ENCODE measurements around the gene SLU7. TPM values are rescaled to one million over a fixed set of nuclear protein-coding genes. Genes with fewer than 3 reads are reported as not detected.

Gene SLU7
- total and polyA plus RNA-seq, 9 of the 15 experiments (the other 6 are each of a cell fraction or from before 2014, with no cell fraction given), result 42.1 to 65.7 (median 54.8) TPM

DNA sequence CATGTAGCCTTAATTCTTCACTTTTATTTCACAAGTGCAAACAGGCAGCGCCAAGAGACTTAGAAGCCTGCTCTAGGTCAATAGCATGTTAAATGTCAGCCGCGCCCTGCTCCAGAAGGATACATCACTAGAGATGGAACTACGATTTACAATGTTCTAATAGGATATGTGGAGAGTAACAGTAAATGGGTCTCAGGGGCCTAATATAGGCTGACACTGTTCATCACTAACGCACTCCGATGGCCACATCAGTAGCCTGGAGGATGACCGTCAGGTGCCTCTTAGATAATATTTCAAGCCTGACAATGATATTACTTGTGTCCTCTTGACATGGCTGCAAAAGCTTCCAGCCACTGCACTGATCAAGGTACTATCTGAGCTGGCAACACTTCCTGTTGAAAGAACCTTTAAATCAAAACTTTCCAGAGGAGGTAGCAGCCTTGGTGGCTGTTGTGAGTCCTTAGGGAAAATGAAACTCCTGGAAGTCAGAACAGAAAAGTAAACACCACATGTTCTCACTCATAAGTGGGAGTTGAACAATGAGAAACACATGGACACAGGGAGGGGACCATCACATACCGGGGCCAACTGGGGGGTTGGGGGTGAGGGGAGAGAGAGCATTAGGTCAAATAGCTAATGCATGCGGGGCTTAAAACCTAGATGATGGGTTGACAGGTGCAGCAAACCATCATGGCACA, 37.7 kb upstream of the SLU7 start (continued):
- TF ChIP-seq, protein P1, sequence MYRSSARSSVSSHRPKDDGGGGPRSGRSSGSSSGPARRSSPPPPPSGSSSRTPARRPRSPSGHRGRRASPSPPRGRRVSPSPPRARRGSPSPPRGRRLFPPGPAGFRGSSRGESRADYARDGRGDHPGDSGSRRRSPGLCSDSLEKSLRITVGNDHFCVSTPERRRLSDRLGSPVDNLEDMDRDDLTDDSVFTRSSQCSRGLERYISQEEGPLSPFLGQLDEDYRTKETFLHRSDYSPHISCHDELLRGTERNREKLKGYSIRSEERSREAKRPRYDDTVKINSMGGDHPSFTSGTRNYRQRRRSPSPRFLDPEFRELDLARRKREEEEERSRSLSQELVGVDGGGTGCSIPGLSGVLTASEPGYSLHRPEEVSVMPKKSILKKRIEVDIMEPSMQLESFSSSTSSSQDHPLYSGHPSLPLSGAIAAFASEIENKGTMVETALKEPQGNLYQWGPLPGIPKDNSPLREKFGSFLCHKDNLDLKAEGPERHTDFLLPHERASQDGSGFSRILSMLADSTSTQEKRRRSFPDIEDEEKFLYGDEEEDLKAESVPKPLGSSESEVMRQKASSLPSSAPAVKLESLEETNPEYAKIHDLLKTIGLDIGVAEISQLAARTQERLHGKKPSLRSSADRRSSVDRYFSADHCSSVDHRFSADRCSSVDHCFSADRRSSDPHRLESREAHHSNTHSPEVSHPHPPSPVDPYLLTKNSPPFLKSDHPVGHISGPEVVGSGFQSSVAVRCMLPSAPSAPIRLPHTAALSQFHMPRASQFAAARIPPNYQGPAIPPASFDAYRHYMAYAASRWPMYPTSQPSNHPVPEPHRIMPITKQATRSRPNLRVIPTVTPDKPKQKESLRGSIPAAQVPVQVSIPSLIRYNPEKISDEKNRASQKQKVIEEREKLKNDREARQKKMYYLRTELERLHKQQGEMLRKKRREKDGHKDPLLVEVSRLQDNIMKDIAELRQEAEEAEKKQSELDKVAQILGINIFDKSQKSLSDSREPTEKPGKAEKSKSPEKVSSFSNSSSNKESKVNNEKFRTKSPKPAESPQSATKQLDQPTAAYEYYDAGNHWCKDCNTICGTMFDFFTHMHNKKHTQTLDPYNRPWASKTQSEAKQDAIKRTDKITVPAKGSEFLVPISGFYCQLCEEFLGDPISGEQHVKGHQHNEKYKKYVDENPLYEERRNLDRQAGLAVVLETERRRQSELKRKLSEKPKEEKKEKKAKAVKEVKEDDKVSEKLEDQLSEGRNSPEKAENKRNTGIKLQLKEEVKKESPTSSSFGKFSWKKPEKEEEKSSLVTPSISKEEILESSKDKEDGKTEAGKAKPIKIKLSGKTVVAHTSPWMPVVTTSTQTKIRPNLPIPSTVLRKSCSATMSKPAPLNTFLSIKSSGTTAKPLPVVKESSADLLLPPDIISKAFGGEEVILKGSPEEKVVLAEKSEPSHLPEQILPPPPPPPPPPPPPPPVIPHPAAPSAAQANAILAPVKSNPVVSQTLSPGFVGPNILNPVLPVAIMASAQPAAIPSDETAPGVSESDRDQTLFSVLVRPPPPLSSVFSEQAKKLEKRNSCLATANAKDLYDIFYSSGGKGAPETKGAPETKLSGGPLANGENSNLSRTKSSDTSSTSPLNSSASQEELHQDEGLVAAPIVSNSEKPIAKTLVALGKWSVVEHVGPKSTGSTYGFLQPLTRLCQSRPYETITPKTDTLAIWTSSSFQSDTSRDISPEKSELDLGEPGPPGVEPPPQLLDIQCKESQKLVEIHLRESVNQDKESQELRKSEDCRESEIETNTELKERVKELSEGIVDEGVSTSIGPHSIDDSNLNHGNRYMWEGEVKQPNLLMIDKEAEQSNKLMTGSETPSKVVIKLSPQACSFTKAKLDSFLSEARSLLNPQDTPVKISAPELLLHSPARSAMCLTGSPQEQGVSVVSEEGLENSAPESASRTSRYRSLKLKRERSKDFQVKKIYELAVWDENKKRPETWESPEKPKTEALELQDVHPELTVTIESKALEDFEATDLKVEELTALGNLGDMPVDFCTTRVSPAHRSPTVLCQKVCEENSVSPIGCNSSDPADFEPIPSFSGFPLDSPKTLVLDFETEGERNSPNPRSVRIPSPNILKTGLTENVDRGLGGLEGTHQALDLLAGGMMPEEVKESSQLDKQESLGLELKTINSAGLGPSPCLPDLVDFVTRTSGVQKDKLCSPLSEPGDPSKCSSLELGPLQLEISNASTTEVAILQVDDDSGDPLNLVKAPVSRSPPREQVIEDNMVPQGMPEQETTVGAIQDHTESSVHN (IDR thresholded peaks at IDR 0.05; ENCODE audit: borderline replicate concordance in 1 of 2, low read depth in 1 of 2), result no peak
- TF ChIP-seq RCOR1 (IDR thresholded peaks at IDR 0.05; ENCODE audit: borderline replicate concordance in 1 of 2, low read depth in 2 of 2, low read length in 2 of 2), result no peak
- TF ChIP-seq, protein P2, sequence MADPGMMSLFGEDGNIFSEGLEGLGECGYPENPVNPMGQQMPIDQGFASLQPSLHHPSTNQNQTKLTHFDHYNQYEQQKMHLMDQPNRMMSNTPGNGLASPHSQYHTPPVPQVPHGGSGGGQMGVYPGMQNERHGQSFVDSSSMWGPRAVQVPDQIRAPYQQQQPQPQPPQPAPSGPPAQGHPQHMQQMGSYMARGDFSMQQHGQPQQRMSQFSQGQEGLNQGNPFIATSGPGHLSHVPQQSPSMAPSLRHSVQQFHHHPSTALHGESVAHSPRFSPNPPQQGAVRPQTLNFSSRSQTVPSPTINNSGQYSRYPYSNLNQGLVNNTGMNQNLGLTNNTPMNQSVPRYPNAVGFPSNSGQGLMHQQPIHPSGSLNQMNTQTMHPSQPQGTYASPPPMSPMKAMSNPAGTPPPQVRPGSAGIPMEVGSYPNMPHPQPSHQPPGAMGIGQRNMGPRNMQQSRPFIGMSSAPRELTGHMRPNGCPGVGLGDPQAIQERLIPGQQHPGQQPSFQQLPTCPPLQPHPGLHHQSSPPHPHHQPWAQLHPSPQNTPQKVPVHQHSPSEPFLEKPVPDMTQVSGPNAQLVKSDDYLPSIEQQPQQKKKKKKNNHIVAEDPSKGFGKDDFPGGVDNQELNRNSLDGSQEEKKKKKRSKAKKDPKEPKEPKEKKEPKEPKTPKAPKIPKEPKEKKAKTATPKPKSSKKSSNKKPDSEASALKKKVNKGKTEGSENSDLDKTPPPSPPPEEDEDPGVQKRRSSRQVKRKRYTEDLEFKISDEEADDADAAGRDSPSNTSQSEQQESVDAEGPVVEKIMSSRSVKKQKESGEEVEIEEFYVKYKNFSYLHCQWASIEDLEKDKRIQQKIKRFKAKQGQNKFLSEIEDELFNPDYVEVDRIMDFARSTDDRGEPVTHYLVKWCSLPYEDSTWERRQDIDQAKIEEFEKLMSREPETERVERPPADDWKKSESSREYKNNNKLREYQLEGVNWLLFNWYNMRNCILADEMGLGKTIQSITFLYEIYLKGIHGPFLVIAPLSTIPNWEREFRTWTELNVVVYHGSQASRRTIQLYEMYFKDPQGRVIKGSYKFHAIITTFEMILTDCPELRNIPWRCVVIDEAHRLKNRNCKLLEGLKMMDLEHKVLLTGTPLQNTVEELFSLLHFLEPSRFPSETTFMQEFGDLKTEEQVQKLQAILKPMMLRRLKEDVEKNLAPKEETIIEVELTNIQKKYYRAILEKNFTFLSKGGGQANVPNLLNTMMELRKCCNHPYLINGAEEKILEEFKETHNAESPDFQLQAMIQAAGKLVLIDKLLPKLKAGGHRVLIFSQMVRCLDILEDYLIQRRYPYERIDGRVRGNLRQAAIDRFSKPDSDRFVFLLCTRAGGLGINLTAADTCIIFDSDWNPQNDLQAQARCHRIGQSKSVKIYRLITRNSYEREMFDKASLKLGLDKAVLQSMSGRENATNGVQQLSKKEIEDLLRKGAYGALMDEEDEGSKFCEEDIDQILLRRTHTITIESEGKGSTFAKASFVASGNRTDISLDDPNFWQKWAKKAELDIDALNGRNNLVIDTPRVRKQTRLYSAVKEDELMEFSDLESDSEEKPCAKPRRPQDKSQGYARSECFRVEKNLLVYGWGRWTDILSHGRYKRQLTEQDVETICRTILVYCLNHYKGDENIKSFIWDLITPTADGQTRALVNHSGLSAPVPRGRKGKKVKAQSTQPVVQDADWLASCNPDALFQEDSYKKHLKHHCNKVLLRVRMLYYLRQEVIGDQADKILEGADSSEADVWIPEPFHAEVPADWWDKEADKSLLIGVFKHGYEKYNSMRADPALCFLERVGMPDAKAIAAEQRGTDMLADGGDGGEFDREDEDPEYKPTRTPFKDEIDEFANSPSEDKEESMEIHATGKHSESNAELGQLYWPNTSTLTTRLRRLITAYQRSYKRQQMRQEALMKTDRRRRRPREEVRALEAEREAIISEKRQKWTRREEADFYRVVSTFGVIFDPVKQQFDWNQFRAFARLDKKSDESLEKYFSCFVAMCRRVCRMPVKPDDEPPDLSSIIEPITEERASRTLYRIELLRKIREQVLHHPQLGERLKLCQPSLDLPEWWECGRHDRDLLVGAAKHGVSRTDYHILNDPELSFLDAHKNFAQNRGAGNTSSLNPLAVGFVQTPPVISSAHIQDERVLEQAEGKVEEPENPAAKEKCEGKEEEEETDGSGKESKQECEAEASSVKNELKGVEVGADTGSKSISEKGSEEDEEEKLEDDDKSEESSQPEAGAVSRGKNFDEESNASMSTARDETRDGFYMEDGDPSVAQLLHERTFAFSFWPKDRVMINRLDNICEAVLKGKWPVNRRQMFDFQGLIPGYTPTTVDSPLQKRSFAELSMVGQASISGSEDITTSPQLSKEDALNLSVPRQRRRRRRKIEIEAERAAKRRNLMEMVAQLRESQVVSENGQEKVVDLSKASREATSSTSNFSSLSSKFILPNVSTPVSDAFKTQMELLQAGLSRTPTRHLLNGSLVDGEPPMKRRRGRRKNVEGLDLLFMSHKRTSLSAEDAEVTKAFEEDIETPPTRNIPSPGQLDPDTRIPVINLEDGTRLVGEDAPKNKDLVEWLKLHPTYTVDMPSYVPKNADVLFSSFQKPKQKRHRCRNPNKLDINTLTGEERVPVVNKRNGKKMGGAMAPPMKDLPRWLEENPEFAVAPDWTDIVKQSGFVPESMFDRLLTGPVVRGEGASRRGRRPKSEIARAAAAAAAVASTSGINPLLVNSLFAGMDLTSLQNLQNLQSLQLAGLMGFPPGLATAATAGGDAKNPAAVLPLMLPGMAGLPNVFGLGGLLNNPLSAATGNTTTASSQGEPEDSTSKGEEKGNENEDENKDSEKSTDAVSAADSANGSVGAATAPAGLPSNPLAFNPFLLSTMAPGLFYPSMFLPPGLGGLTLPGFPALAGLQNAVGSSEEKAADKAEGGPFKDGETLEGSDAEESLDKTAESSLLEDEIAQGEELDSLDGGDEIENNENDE (IDR thresholded peaks at IDR 0.05; ENCODE audit: low read depth, low read length), result no peak
- no peak for TF ChIP-seq HEY1 (CRISPR knock-in tag; IDR thresholded peaks at IDR 0.05; ENCODE audit: borderline replicate concordance)
- TF ChIP-seq, protein P3, sequence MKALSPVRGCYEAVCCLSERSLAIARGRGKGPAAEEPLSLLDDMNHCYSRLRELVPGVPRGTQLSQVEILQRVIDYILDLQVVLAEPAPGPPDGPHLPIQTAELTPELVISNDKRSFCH (CRISPR knock-in tag; IDR thresholded peaks at IDR 0.05), result no peak
- TF ChIP-seq, protein P3 (tag; IDR thresholded peaks at IDR 0.05), result no peak
